Gastroesophageal sphincter (tissue), 3 donors: ENCODE results near the gene DPP6.

Experiments
- POLR2A ChIP-seq, 2 donors: fragments of 450-650 bp; IDR thresholded peaks; one replicate each; pipeline ENCODE4 v1.6.1; 2017; ENCODE audit warnings: antibody characterized with exemption in 2 of 2, mild to moderate bottlenecking in 2 of 2, moderate library complexity in 1 of 2
- POLR2AphosphoS5 ChIP-seq: sonication (generic); formaldehyde crosslinking; IDR thresholded peaks from one replicate; pipeline ENCODE4 v1.6.1; 2017; ENCODE audit warnings: antibody characterized with exemption
- TF ChIP-seq, protein P1 (sequence below), 4 experiments: fragments of 200-600 bp in 2 of 4; fragments of 450-650 bp in 2 of 4; sonication (generic) in 1 of 4; IDR thresholded peaks; one replicate each; pipeline ENCODE4 v1.5.1; 2017 to 2019; ENCODE audit warnings: antibody characterized with exemption in 4 of 4, mild to moderate bottlenecking in 2 of 4, moderate library complexity in 2 of 4

- TF ChIP-seq, protein P1, sequence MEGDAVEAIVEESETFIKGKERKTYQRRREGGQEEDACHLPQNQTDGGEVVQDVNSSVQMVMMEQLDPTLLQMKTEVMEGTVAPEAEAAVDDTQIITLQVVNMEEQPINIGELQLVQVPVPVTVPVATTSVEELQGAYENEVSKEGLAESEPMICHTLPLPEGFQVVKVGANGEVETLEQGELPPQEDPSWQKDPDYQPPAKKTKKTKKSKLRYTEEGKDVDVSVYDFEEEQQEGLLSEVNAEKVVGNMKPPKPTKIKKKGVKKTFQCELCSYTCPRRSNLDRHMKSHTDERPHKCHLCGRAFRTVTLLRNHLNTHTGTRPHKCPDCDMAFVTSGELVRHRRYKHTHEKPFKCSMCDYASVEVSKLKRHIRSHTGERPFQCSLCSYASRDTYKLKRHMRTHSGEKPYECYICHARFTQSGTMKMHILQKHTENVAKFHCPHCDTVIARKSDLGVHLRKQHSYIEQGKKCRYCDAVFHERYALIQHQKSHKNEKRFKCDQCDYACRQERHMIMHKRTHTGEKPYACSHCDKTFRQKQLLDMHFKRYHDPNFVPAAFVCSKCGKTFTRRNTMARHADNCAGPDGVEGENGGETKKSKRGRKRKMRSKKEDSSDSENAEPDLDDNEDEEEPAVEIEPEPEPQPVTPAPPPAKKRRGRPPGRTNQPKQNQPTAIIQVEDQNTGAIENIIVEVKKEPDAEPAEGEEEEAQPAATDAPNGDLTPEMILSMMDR (IDR thresholded peaks at IDR 0.05), result no peak
- TF ChIP-seq POLR2AphosphoS5, result no peak
- TF ChIP-seq POLR2A (IDR thresholded peaks at IDR 0.05), result no peak
Observed at GRCh38 chr7:154649434-154649833, 597.2 kb downstream of the DPP6 start.
